ENCODE data around the gene NEK6.

Gene NEK6

DNA sequence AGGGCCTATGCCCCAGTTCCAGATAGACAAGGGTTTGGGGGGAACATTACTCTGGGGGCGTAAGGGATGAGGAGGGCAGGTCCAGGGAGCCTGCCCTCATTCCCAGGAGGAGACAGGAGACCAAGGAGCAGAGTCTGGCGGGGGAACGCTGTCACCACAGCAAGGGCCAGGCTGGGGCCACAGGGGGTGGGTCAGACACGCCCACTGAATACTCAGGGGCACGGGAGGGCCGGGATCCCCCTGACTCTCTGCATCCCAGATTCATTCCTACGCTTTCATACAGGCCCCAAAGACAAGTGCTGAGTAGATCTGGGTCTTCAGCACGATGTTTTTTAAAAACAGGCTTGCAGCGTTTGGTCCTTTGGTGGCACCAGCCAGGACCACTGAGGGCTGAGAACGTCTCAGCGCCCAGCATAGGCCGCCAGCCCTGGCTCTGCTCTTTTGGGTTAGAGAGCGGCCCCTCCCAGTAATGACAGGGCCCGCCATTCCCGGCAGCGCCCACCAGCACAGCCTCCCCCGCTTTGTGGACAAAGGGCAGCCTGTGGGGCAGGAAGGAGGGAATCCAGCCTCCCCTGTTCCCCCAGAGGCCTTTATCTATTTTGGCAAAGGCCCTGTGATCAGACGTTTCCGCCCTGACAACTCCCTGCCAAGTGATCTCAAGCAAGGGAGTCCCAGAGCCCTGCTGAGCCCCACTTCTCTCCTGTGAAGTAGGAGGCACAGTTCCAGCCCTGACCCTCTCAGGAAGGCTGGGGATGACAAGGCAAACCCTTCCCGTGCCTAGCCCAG is 24.9 kb downstream of the NEK6 start:
- no peak for DNase-seq (ENCODE audit: low read depth)
- no peak overlapping the region for H3K4me3 ChIP-seq (ENCODE audit: low read depth, low read length)
- TF ChIP-seq CTCF (IDR thresholded peaks at IDR 0.05; ENCODE audit: insufficient read depth, low read depth, low read length, missing control alignments), result no peak

DNA sequence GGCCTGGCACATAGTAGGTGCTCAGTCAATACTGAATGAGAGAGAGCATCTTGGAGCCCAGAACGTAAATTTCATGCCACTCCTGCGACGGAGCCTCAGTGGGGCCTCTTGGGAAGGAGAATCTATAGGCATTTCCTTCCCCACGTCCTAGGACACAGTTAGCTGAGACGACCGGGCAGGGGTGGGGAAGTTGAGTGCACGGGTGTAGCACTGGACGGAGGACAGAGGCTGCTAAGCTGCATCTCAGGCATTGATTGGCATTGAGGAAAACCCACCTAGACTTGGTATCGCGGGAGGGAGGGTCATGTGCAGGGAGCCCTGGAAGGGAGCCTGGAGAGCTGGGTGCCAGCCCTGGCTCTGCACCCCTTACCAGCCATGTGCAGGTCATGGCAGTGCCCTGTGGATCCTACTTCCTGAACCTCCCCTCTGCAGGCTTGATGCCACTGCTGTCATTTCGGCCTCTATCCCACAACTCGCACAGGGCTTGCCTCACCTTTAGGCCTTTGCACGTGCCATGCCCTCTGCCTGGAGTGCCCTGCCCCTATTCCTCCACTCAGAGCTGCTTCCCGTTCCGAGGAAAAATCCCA is 25.6 kb downstream of the NEK6 start:
- no peak overlapping the region for H3K4me3 ChIP-seq (ENCODE audit: low read depth, low read length)
- no peak for TF ChIP-seq CTCF (IDR thresholded peaks at IDR 0.05; ENCODE audit: insufficient read depth, low read depth, low read length, missing control alignments)
- no peak for DNase-seq (ENCODE audit: low read depth)

GRCh38 chr9:124284237-124284831 is 26.6 kb downstream of the NEK6 start:
- no peak for TF ChIP-seq CTCF (IDR thresholded peaks at IDR 0.05; ENCODE audit: insufficient read depth, low read depth, low read length, missing control alignments)
- H3K4me3 ChIP-seq (ENCODE audit: low read depth, low read length), result peak overlapping the region; percentile 54; the same call in 1 of the 2 replicates
- no peak for DNase-seq (ENCODE audit: low read depth)

DNA sequence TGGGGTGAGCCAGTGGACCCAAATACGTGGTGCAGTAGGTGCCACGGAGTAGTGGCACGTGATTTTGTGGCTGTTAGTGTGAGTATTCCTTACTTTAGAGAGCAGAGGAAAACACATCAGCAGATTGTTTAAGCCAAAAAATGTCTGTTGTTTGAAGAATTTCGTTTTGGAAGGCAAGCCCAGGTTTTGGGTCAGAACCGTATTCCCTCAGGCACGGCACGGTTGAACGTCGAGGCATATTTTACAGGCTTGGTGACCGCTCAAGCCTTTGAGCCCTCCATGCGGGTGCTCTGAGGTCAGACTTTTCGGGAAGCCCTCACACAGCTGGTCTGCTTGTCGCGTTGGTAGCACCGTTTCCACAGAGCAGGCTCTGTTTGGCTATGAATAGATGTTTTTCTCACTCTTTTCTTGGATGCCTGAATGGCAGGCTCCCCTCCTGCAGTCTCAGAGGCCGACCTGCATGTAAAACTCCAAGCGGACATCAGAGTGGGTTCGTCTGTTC is 27.2 kb downstream of the NEK6 start:
- no peak for TF ChIP-seq CTCF (IDR thresholded peaks at IDR 0.05; ENCODE audit: insufficient read depth, low read depth, low read length, missing control alignments)
- DNase-seq (ENCODE audit: low read depth), result no peak
- peak overlapping the region; percentile 54 for H3K4me3 ChIP-seq (ENCODE audit: low read depth, low read length)

- peak overlapping the region; percentile 54 for H3K4me3 ChIP-seq (ENCODE audit: low read depth, low read length)
- no peak for TF ChIP-seq CTCF (IDR thresholded peaks at IDR 0.05; ENCODE audit: insufficient read depth, low read depth, low read length, missing control alignments)
- no peak for DNase-seq (ENCODE audit: low read depth)
These were observed 27.7 kb downstream of the NEK6 start for GRCh38 chr9:124285490-124285889.

DNA sequence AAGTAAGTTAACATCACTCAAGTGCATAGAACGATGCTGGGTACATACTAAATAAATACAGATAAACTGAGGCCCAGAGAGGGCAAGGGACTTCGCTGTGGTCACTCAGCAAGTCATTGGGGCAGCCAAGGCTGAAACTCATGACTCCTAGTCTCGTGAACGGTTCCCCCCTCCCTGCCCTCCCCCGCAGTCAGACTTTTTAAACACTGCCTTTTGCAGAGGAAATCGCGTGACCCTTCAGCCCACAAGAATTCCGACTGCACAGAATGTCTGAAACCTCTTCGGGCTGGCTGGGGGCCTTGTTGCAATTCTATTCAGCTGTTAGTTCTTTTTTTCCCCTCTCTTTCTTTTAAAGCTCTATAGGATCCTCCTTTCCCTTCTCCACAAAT is 28.1 kb downstream of the NEK6 start:
- TF ChIP-seq CTCF (IDR thresholded peaks at IDR 0.05; ENCODE audit: insufficient read depth, low read depth, low read length, missing control alignments), result no peak
- peak overlapping the region; percentile 54 for H3K4me3 ChIP-seq (ENCODE audit: low read depth, low read length)
- DNase-seq (ENCODE audit: low read depth), result peak; percentile 94

Data from GM12865 (cell line).